HG03280 (cell line): ENCODE results near the gene GPR157.
"Not testable (repeated sequence)": the region's sequence is repeated elsewhere in the genome, so short reads cannot be mapped to it uniquely, and the experiment has no call there.

Experiments
- ATAC-seq: cut with Tn5 transposase; IDR thresholded peaks from one replicate; pipeline ENCODE4 v1.9.1; 2021; ENCODE audit warnings: mild to moderate bottlenecking, moderate library complexity; ENCODE audit not compliant: unreplicated experiment

The GPR157 gene

DNA sequence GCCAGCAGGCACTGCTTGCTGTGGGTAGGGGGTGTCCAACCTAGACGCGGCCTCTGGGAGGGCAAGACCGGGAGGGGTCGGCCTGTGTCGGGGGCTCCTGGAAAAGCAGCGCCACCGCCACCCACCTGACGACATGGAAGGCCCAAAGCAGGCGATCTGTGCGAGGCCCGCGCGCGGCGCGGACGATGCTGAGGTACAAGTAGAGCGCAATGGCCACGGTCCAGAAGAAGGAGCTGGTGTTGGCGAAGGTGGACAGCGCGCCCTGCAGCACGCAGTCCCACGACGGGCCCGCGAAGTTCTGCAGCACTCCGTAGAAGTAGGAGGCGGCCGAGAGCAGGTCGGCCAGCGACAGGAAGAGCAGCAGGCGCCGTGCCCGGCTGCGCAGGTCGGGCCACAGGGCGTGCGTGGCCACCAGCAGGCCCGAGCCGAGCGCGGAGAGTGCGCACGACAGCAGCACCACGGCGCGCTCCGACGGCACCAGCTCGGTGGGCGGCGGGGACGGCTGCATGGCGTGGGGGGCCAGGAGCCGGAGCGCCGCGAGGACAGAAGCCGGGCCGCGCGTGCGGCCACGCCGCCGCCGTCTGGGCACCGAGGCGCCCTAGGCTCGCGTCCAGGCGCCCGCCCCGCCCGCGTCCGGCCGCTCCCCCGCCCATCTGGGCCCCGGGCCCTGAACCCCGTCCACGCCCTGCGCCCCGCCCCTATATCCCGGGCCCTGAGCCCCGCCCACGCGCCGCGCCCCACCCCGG, at the start of gene GPR157:
Gene GPR157, minus strand, starts transcription at position 583 of the 746 bp plus-strand sequence. Its CDS starts 75 bp downstream, at position 508.
- peak; percentile 72 for ATAC-seq

GRCh38 chr1:9174762-9175161, 45.9 kb upstream of the GPR157 start:
- no peak for ATAC-seq

DNA sequence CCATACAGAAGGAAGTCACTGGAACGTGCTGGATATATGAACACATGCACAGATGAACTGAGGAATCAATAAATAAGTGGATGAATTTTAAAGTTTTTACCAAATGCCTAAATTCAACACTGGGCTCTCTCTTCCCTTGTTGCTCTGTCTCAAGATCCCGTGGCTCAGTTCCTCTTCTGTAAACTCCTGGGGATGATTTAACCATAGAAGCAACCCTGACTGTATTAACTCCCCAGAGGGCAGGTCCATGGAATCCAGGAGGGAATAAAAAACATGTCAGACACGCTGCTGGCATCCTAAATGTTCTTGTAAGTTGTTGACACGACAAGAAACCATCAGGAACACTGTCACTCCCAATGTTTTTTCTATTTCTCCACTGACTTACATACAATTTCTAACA, 45.3 kb upstream of the GPR157 start:
- ATAC-seq: no peak

DNA sequence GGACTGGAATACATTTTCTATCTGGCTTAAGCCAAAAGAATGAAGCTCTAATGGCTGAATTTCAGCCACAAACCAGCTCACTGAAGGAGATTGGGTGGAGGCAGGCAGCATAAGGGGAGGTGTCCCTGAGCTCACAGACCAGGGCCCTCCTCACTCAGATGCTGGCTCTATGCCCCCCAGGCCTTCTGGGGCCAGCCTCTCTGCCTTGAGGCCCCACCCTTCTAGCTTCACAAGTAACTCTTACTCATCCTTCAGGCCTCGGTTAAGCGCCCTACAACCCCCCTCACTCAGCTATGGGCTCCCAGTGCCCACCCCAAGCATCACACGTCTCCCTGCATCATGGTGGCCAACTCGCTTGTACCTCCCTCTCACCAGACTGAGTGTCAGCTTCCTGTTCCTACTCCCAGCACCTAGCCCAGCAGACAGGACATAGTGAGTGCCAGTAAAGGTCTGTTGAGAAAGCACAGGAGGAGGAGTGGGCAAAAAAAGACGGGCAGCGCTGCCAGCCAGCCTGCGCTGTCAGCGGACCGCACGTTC, 40.8 kb upstream of the GPR157 start:
- ATAC-seq: no peak

GRCh38 chr1:9167638-9168037, 38.7 kb upstream of the GPR157 start:
- ATAC-seq: no peak

DNA sequence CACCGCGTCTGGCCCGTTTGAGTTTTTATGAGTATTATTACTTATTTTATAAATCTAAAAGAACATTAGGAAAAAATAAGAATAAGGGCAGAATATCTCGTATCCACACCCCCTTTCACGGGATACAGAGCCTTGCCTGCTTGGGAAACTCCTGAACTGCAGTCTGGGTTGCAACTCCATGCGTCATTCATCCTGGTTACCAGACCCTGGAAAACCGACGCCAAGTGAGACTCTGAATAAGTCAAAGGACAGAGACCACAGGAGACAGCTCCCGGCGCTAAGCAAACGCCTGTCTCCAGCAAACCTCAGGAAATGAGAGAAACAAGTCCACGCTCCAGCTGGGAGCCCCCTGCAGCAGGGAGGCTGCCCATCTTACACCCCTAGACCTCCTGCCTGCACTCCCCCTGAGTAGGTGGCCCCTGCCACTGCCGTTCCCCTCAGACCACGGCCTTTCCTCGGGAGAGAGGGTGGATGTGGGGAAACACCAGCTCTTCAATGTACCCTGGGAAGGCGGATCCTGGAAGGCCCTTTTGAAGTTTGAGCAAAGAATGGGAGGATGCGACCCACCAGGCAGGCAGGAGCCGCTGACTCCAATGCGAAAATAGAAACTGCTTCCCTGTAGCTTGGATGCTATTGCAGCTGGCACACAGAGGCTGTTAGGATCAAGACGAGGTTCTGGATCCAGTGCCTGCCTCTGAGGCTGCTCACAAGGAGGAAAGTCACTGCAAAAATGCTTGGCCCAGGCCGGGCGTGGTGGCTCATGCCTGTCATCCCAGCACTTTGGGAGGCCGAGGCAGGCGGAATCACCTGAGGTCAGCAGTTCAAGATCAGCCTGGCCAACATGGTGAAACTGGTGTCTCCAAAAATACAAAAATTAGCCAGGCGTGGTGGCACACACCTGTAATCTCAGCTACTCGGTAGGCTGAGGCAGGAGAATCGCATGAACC, 37.7 kb upstream of the GPR157 start:
- no peak for ATAC-seq

- no peak for ATAC-seq
Measured at GRCh38 chr1:9165396-9165795, 36.5 kb upstream of the GPR157 start.

GRCh38 chr1:9164919-9165318, 36.0 kb upstream of the GPR157 start:
- no peak for ATAC-seq

DNA sequence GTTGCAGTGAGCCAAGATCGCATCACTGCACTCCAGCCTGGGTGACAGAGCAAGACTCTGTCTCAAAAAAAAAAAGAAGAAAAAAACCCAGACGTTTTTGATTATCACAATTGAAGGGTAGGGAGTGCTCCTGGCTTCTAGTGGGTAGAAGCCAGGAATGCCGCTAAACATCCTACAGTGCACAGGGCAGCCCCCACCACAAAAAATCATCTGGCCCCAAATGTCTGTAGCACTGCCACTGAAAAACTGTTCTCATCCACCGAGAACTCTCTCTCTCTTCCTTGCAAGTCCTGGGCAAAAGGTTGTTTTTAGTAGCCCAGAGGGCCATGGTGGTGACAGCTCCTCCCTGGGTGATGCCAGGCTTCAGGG, 35.6 kb upstream of the GPR157 start:
- no peak for ATAC-seq

DNA sequence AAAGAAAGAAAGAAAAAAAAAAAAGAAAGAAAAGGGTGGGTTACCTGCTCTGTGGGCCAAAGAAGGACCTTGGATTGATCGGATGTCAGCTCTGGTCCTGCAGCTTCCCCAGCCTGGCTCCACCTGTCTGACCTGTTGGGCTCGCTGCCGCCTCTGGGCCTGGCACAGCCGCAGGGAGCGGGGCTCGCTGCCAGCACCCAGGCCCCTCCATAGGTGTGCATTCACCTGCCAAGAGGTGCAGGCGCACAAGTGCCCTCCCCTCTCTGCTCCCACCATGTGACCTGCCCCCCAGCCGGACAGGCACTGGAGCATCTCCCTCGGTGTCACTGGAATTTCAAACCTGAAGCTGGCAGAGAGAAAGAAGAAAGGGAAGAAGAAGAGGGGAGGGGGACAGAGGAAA, 33.1 kb upstream of the GPR157 start:
- ATAC-seq: no peak

GRCh38 chr1:9161342-9161741, 32.4 kb upstream of the GPR157 start:
- no peak for ATAC-seq

DNA sequence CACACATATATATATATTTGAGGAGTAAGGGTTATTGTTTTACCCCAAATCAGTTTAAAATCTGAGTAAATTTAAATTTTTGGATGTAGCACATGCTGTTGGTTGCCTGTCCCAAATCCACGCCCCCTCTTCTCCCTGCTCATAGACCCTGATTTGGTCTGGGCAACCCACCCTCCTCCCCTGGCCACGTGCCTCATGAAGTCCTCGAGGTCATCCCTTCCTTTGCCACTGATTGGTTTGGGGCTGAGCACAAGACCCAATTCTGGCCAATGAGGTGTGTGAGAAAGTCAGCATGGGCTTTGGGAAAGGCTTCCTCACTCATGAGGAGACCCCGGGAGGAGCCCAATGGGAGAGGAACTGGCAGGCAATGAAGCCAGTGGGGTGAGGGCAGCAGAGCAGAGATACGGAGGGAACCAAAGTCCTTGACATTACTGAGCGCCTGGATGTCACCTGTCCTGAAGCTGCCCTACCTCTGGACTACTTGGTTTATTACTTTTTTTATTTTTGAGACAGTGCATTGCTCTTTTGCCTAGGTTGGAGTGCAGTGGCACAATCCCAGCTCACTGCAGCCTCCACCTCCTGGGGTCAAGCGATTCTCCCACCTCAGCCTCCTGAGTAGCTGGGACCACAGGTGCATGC, 31.3 kb upstream of the GPR157 start:
- no peak for ATAC-seq

- ATAC-seq: no peak
Measured at GRCh38 chr1:9155879-9156278, 27.0 kb upstream of the GPR157 start.

- ATAC-seq: not testable (repeated sequence)
Measured at GRCh38 chr1:9155405-9155804, 26.5 kb upstream of the GPR157 start.

DNA sequence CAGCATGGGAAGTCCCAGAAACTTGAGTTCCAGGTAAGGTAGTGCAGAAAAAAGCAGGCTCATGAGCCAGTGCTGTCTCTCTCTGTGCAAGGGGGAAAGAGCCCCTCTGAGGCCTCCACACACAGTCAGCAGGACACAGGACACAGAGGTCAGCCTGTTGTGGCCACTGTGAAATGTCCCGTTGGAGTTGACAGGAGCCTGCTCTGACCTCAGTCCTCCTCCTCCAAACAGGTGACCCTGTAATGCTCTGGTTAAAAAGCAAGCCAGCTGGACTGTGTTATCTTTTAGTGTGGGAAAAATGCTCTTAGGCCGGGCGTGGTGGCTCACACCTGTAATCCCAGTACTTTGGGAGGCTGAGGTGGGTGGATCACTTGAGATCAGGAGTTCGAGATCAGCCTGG, 24.2 kb upstream of the GPR157 start:
- no peak for ATAC-seq

GRCh38 chr1:9152535-9152934, 23.6 kb upstream of the GPR157 start:
- no peak for ATAC-seq

DNA sequence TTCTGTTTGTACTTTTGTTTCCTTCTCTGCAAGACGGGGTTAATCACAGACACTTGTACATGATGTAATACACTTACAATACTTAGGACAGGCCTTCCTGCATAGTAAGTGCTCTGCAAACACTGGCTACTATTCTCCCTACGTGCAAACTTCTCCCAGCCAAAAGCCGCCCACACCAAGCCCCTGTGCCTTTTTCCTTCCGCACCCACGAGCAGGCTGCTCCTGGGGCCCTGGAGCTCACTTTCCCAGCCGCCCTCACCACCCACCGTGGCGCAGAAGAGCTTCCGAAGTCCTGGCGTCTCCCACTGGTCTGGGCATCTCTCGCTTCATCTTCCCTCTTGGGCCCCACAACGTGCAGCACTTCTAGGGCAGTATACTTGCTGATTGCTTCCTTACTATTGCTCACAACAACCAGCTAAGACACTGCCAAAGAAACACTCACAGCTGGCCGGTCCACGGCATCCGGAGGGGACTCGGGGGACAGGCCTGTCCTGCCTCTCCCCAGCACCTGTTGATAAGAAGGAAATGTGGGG, 22.5 kb upstream of the GPR157 start:
- no peak for ATAC-seq

DNA sequence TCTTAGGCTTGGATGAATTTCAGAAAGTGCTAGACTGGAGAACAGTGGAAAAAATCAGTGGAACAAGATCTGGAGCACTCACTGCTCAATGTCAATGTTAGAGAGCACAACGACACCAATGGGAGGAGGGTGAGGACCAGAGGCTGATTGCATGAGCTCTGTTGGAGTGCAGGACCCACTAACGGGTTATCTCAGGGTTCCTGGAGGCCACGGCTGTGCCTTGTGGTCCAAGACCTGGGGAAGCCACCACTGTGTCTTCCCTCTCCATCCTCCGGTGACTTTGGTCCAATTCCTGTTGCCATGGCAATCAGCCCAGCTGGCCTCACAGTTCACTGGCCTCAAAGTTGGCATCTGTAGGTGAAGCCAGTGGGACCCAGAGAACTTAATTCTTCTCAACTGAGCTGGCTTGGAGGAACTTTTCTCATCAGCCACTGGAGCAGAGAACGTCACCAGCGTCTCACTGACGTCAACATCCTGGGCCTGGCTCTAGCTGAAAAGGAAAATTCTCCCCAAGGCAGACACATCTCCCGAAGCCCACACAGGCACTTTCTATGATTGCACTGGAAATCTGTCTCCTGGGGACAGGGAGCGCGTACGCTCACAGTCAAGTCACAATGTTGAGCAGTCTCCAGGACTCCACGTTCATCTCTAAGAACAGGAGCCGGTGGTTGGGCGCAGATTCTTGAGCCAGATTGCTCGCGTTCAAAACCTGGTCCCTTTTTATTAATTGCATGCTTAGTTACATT, 21.9 kb upstream of the GPR157 start:
- ATAC-seq: no peak

- no peak for ATAC-seq
Measured at GRCh38 chr1:9149837-9150581, 21.1 kb upstream of the GPR157 start.

GRCh38 chr1:9149151-9149550, 20.2 kb upstream of the GPR157 start:
- ATAC-seq: no peak
